OCI-LY1 (cell line): ENCODE data around the gene RABGAP1L.

Experiments used
- EZH2 ChIP-seq: fragments of 200-600 bp; sonication (generic), shearing (Covaris generic); IDR thresholded peaks from 2 replicates; pipeline ENCODE4 v1.8.0; 2017; ENCODE audit warnings: borderline replicate concordance, mixed run types, mild to moderate bottlenecking, antibody characterized with exemption, low read length, moderate library complexity, mixed read lengths
- TF ChIP-seq, protein P1 (sequence below): fragments of 200-600 bp; sonication (generic), shearing (Covaris generic); IDR thresholded peaks from 2 replicates; pipeline ENCODE4 v1.5.1; 2017; ENCODE audit warnings: mild to moderate bottlenecking, antibody characterized with exemption, low read length, moderate library complexity, mixed read lengths

DNA sequence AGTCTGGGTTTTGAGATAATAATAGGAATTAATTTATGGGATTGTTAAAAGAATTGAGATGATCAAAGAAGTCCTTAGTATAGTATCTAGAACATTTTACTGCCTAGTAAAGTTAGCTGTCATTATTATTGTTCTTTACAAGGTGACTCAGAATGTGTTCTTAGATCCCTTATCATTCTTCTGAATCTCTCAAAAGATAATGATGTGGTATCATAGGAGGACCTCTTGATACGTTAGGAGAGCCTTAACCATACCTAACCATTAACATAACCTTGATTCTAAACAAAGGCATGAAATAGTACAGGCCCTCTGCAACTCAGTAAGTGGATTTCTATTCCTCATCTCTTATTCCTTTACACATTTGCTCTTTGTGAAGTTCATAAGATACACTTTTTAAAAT, 593.8 kb downstream of the RABGAP1L start:
- TF ChIP-seq, protein P1, sequence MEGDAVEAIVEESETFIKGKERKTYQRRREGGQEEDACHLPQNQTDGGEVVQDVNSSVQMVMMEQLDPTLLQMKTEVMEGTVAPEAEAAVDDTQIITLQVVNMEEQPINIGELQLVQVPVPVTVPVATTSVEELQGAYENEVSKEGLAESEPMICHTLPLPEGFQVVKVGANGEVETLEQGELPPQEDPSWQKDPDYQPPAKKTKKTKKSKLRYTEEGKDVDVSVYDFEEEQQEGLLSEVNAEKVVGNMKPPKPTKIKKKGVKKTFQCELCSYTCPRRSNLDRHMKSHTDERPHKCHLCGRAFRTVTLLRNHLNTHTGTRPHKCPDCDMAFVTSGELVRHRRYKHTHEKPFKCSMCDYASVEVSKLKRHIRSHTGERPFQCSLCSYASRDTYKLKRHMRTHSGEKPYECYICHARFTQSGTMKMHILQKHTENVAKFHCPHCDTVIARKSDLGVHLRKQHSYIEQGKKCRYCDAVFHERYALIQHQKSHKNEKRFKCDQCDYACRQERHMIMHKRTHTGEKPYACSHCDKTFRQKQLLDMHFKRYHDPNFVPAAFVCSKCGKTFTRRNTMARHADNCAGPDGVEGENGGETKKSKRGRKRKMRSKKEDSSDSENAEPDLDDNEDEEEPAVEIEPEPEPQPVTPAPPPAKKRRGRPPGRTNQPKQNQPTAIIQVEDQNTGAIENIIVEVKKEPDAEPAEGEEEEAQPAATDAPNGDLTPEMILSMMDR: no peak
- TF ChIP-seq EZH2: no peak
